ENCODE measurements around the gene CDK5RAP2.
A peak's percentile ranks its signal among the peaks of the same experiment; 100 is the strongest.

DNA sequence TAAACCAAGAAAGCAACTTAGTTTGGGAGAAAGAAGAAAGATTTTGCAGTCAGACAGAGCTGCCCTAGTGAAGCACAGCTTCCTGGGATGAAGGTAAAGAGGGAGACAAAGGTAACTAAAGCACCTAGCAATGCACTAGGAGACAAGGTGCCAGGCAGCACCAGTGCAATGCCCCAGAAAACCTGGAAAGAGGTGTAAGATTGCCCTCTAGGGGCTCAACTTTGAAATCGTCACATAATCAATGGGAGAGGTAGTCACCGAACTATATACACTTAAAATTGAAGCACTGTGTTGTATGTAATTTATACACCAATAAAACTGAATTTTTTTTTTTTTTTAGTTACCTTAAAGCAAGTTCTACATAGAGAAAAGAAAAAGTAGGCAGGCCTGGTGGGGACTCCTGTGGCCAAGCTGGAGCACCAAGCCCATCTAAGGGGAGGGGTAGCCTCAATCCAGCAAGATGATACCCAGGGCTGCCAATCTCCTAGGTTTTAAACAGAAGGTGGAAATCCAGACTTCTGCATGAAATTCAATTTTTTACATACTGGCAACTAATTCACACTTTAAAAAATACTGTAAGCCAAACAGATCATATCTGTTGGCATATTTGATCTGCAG is 48.2 kb downstream of the CDK5RAP2 start:
- TF ChIP-seq, protein P1, sequence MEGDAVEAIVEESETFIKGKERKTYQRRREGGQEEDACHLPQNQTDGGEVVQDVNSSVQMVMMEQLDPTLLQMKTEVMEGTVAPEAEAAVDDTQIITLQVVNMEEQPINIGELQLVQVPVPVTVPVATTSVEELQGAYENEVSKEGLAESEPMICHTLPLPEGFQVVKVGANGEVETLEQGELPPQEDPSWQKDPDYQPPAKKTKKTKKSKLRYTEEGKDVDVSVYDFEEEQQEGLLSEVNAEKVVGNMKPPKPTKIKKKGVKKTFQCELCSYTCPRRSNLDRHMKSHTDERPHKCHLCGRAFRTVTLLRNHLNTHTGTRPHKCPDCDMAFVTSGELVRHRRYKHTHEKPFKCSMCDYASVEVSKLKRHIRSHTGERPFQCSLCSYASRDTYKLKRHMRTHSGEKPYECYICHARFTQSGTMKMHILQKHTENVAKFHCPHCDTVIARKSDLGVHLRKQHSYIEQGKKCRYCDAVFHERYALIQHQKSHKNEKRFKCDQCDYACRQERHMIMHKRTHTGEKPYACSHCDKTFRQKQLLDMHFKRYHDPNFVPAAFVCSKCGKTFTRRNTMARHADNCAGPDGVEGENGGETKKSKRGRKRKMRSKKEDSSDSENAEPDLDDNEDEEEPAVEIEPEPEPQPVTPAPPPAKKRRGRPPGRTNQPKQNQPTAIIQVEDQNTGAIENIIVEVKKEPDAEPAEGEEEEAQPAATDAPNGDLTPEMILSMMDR (IDR thresholded peaks at IDR 0.05), result peak; percentile 48 to 67 (median 60)
- no peak for TF ChIP-seq POLR2A (IDR thresholded peaks at IDR 0.05)
